HCT116 (cell line): ENCODE results near the gene ATP8A2. TPM values are rescaled to one million over a fixed set of nuclear protein-coding genes. Genes with fewer than 3 reads are reported as not detected.

Experiments
- ATAC-seq: fragments of 200-7000 bp; cut with Tn5 transposase; 2 replicates; pipeline ENCODE4 v1.9.1; 2020; ENCODE audit warnings: mild to moderate bottlenecking, moderate library complexity
- BruUV-seq: library from RNA; stranded (reverse); fragments of 400-500 nt; replicated peaks from 2 replicates; lab custom pipeline; 2021; lab: Mats Ljungman, UMichigan
- CTCF ChIA-PET: fragments of 300-600 bp; sonication (Branson Sonifier 250); formaldehyde crosslinking; loops from one replicate; lab custom pipeline; 2021; ENCODE audit warnings: antibody characterized with exemption; lab: Charles Lee
- POLR2A ChIA-PET: fragments of 300-600, 350-600 bp; sonication (Branson Sonifier 250); formaldehyde crosslinking; loops from one replicate; lab custom pipeline; 2021; ENCODE audit warnings: antibody characterized with exemption; lab: Charles Lee
- RAD21 ChIA-PET, 2 experiments: fragments of 300-600 bp; sonication (Branson Sonifier 250); formaldehyde crosslinking; loops; one replicate each; lab custom pipeline; 2023; ENCODE audit warnings: low total read pairs in 2 of 2; ENCODE audit not compliant: uncharacterized antibody in 2 of 2, unreplicated experiment in 2 of 2, low non-redundant PET in 1 of 2; lab: Charles Lee
- DNase-seq: peaks from one replicate; pipeline ENCODE4 v3.0.0-alpha.2; 2010; ENCODE audit warnings: low read depth, low spot score
- H2AFZ ChIP-seq: fragments of 200-600 bp; shearing (Covaris generic), sonication (generic); 2 replicates; pipeline ENCODE4 v1.6.1; 2017; ENCODE audit warnings: low read depth, mixed run types, mixed read lengths, antibody characterized with exemption, low read length; ENCODE audit not compliant: poor library complexity, severe bottlenecking
- H3K27ac ChIP-seq: 2 replicates; pipeline ENCODE4 v1.5.1; 2012; ENCODE audit warnings: low read depth, low read length
- H3K27me3 ChIP-seq: fragments of 200-600 bp; sonication (generic); 2 replicates; pipeline ENCODE4 v1.6.1; 2016; ENCODE audit warnings: mixed run types, low read length, mixed read lengths; ENCODE audit not compliant: insufficient read depth
- H3K36me3 ChIP-seq, 2 experiments: fragments of 200-500 bp in 1 of 2; fragments of 200-600 bp in 1 of 2; sonication (Bioruptor generic) in 1 of 2; sonication (generic) in 1 of 2; 2 replicates each; pipeline versions ENCODE4 v1.5.1 to v1.6.1; 2014 to 2016; ENCODE audit warnings: low read length in 2 of 2, inconsistent platforms in 1 of 2, mixed read lengths in 1 of 2, mixed run types in 1 of 2; ENCODE audit not compliant: insufficient read depth in 2 of 2, control insufficient read depth in 1 of 2
- H3K4me1 ChIP-seq, 2 experiments: fragments of 200-600 bp in 1 of 2; sonication (generic) in 1 of 2; 2 replicates each; pipeline versions ENCODE4 v1.5.1 to v1.6.1; 2012 to 2017; ENCODE audit warnings: low read length in 2 of 2, inconsistent platforms in 1 of 2, mild to moderate bottlenecking in 1 of 2, mixed read lengths in 1 of 2, mixed run types in 1 of 2, moderate library complexity in 1 of 2; ENCODE audit not compliant: insufficient read depth in 2 of 2, control insufficient read depth in 1 of 2
- H3K4me2 ChIP-seq: fragments of 200-600 bp; sonication (generic); 2 replicates; pipeline ENCODE4 v1.6.1; 2017; ENCODE audit warnings: mixed run types, low read length, mixed read lengths
- H3K4me3 ChIP-seq, 2 experiments: fragments of 200-600 bp in 1 of 2; sonication (generic) in 1 of 2; replicated peaks in 1 of 2; 2 replicates each; pipeline ENCODE4 v1.5.1; 2011 to 2016; ENCODE audit warnings: low read length in 2 of 2, control low read depth in 1 of 2, low read depth in 1 of 2, mild to moderate bottlenecking in 1 of 2, mixed read lengths in 1 of 2, mixed run types in 1 of 2
- H3K79me2 ChIP-seq: fragments of 200-600 bp; sonication (generic); 2 replicates; pipeline ENCODE4 v1.6.1; 2017; ENCODE audit warnings: mild to moderate bottlenecking, mixed run types, low read length, moderate library complexity, mixed read lengths; ENCODE audit not compliant: insufficient read depth
- H3K9ac ChIP-seq: fragments of 200-600 bp; sonication (generic); 2 replicates; pipeline ENCODE4 v1.6.1; 2016; ENCODE audit warnings: low read length, mixed read lengths
- H3K9me2 ChIP-seq: fragments of 200-600 bp; sonication (generic), shearing (Covaris generic); 2 replicates; pipeline ENCODE4 v1.6.1; 2017; ENCODE audit warnings: mixed run types, mild to moderate bottlenecking, moderate library complexity; ENCODE audit not compliant: insufficient read depth
- H3K9me3 ChIP-seq, 2 experiments: fragments of 200-500 bp in 1 of 2; fragments of 200-600 bp in 1 of 2; sonication (Bioruptor generic) in 1 of 2; sonication (generic) in 1 of 2; 2 replicates each; pipeline ENCODE4 v1.6.1; 2014 to 2017; ENCODE audit warnings: low read length in 2 of 2, mixed read lengths in 2 of 2, inconsistent platforms in 1 of 2, low read depth in 1 of 2, mild to moderate bottlenecking in 1 of 2, mixed run types in 1 of 2, moderate library complexity in 1 of 2; ENCODE audit not compliant: control insufficient read depth in 1 of 2, insufficient read depth in 1 of 2
- H4K20me1 ChIP-seq: fragments of 200-600 bp; sonication (generic), shearing (Covaris generic); 2 replicates; pipeline ENCODE4 v1.6.1; 2017; ENCODE audit warnings: mixed run types, mild to moderate bottlenecking, moderate library complexity; ENCODE audit not compliant: insufficient read depth
- CBX3 ChIP-seq: IDR thresholded peaks from 2 replicates; pipeline ENCODE4 v1.6.1; 2012; ENCODE audit warnings: low read depth
- EGR1 ChIP-seq: IDR thresholded peaks from 2 replicates; pipeline ENCODE4 v1.6.1; 2012; ENCODE audit warnings: low read depth
- ELF1 ChIP-seq: IDR thresholded peaks from 2 replicates; pipeline ENCODE4 v1.6.1; 2012; ENCODE audit warnings: low read depth, borderline replicate concordance
- EZH2 ChIP-seq: fragments of 200-600 bp; sonication (generic); IDR thresholded peaks from 2 replicates; pipeline ENCODE4 v1.6.1; 2017; ENCODE audit warnings: antibody characterized with exemption, mixed run types
- FOSL1 ChIP-seq: IDR thresholded peaks from 2 replicates; pipeline ENCODE4 v1.6.1; 2012; ENCODE audit warnings: low read depth
- JUND ChIP-seq: IDR thresholded peaks from 2 replicates; pipeline ENCODE4 v1.6.1; 2012
- POLR2A ChIP-seq: IDR thresholded peaks from 2 replicates; pipeline ENCODE4 v1.7.0; 2011; ENCODE audit warnings: borderline replicate concordance; ENCODE audit not compliant: insufficient read depth, insufficient read length; ENCODE audit errors: extremely low read depth
- POLR2AphosphoS5 ChIP-seq: IDR thresholded peaks from 2 replicates; pipeline ENCODE4 v1.6.1; 2011; ENCODE audit warnings: mild to moderate bottlenecking, low read depth, low read length, moderate library complexity
- RAD21 ChIP-seq: IDR thresholded peaks from 2 replicates; pipeline ENCODE4 v1.6.1; 2012; ENCODE audit warnings: low read depth, mild to moderate bottlenecking
- SIN3A ChIP-seq: IDR thresholded peaks from 2 replicates; pipeline ENCODE4 v1.6.1; 2012; ENCODE audit warnings: low read depth
- SRF ChIP-seq: IDR thresholded peaks from 2 replicates; pipeline ENCODE4 v1.6.1; 2012; ENCODE audit warnings: low read depth
- YY1 ChIP-seq: IDR thresholded peaks from 2 replicates; pipeline ENCODE4 v1.6.1; 2011; ENCODE audit warnings: low read length, low read depth, moderate library complexity, mild to moderate bottlenecking; ENCODE audit not compliant: insufficient replicate concordance; ENCODE audit errors: extremely low read depth
- ZFX ChIP-seq: fragments of 450-650 bp; IDR thresholded peaks from 2 replicates; pipeline ENCODE4 v1.6.1; 2017
- ZNF274 ChIP-seq: fragments of 200-500 bp; sonication (Bioruptor generic); IDR thresholded peaks from 2 replicates; pipeline ENCODE4 v1.6.1; 2014; ENCODE audit warnings: mild to moderate bottlenecking, low read depth, low read length, inconsistent platforms
- intact Hi-C: fragments of 100-400 bp; cut with micrococcal nuclease; formaldehyde crosslinking; loops from 2 replicates; pipeline ENCODE4 v1.10.0; 2022
- total RNA-seq: library from RNA; stranded (reverse); gene quantifications from one replicate; pipeline ENCODE4 v1.2.1, GENCODE V29; 2021; ENCODE audit not compliant: unreplicated experiment
- TF ChIP-seq, protein P1 (sequence below): IDR thresholded peaks from 2 replicates; pipeline ENCODE4 v1.6.1; 2012
- TF ChIP-seq, protein P2 (sequence below): IDR thresholded peaks from 2 replicates; pipeline ENCODE4 v1.6.1; 2011; ENCODE audit warnings: mild to moderate bottlenecking, low read length, moderate library complexity; ENCODE audit not compliant: insufficient replicate concordance; ENCODE audit errors: extremely low read depth
- TF ChIP-seq, protein P3 (sequence below): IDR thresholded peaks from 2 replicates; pipeline ENCODE4 v1.6.1; 2012
- TF ChIP-seq, protein P4 (sequence below): IDR thresholded peaks from 2 replicates; pipeline ENCODE4 v1.6.1; 2012; ENCODE audit warnings: low read depth

The ATP8A2 gene
- total RNA-seq, 1 experiment from 2014 or later = not detected

GRCh38 chr13:25570185-25570584, 198.4 kb downstream of the ATP8A2 start:
- Histone ChIP-seq H3K9me2 (no peaks in the 10 kb centered on the region), H3K36me3 (no peaks in the 10 kb centered on the region), H3K27me3 (peaks cover 66% of the 10 kb centered on the region), H4K20me1 (no peaks in the 10 kb centered on the region), H3K9me3 (no peaks in the 10 kb centered on the region), H3K9ac (no peak overlapping the region), H2AFZ (no peak overlapping the region), H3K27ac (no peak overlapping the region), H3K4me1 (no peaks in the 10 kb centered on the region), H3K79me2 (no peaks in the 10 kb centered on the region), H3K4me3 (no peak overlapping the region), H3K4me2 (no peak overlapping the region)
- ChIA-PET CTCF (no interaction called here), POLR2A (no interaction called here), RAD21 (no interaction called here)
- TF ChIP-seq FOSL1 (no peak), POLR2A (no peak), ZFX (no peak), SIN3A (no peak), RAD21 (no peak), YY1 (no peak), ELF1 (no peak), SRF (no peak), ZNF274 (no peak), JUND (no peak), EZH2 (no peak), CBX3 (no peak), EGR1 (no peak), POLR2AphosphoS5 (no peak)
- TF ChIP-seq, protein P1, sequence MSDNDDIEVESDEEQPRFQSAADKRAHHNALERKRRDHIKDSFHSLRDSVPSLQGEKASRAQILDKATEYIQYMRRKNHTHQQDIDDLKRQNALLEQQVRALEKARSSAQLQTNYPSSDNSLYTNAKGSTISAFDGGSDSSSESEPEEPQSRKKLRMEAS = no peak
- TF ChIP-seq, protein P2, sequence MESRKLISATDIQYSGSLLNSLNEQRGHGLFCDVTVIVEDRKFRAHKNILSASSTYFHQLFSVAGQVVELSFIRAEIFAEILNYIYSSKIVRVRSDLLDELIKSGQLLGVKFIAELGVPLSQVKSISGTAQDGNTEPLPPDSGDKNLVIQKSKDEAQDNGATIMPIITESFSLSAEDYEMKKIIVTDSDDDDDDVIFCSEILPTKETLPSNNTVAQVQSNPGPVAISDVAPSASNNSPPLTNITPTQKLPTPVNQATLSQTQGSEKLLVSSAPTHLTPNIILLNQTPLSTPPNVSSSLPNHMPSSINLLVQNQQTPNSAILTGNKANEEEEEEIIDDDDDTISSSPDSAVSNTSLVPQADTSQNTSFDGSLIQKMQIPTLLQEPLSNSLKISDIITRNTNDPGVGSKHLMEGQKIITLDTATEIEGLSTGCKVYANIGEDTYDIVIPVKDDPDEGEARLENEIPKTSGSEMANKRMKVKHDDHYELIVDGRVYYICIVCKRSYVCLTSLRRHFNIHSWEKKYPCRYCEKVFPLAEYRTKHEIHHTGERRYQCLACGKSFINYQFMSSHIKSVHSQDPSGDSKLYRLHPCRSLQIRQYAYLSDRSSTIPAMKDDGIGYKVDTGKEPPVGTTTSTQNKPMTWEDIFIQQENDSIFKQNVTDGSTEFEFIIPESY = no peak
- TF ChIP-seq, protein P3, sequence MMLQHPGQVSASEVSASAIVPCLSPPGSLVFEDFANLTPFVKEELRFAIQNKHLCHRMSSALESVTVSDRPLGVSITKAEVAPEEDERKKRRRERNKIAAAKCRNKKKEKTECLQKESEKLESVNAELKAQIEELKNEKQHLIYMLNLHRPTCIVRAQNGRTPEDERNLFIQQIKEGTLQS = no peak
- TF ChIP-seq, protein P4, sequence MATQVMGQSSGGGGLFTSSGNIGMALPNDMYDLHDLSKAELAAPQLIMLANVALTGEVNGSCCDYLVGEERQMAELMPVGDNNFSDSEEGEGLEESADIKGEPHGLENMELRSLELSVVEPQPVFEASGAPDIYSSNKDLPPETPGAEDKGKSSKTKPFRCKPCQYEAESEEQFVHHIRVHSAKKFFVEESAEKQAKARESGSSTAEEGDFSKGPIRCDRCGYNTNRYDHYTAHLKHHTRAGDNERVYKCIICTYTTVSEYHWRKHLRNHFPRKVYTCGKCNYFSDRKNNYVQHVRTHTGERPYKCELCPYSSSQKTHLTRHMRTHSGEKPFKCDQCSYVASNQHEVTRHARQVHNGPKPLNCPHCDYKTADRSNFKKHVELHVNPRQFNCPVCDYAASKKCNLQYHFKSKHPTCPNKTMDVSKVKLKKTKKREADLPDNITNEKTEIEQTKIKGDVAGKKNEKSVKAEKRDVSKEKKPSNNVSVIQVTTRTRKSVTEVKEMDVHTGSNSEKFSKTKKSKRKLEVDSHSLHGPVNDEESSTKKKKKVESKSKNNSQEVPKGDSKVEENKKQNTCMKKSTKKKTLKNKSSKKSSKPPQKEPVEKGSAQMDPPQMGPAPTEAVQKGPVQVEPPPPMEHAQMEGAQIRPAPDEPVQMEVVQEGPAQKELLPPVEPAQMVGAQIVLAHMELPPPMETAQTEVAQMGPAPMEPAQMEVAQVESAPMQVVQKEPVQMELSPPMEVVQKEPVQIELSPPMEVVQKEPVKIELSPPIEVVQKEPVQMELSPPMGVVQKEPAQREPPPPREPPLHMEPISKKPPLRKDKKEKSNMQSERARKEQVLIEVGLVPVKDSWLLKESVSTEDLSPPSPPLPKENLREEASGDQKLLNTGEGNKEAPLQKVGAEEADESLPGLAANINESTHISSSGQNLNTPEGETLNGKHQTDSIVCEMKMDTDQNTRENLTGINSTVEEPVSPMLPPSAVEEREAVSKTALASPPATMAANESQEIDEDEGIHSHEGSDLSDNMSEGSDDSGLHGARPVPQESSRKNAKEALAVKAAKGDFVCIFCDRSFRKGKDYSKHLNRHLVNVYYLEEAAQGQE = no peak
- BruUV-seq = no TSS peak
- no peak for ATAC-seq
- no peak for DNase-seq
- intact Hi-C loops = loop anchor here (10.0 kb wide), 2 partner anchors 925 to 1135 kb away; no protein-coding TSS in a partner anchor
